ENCODE results near the gene POC1A.

DNA sequence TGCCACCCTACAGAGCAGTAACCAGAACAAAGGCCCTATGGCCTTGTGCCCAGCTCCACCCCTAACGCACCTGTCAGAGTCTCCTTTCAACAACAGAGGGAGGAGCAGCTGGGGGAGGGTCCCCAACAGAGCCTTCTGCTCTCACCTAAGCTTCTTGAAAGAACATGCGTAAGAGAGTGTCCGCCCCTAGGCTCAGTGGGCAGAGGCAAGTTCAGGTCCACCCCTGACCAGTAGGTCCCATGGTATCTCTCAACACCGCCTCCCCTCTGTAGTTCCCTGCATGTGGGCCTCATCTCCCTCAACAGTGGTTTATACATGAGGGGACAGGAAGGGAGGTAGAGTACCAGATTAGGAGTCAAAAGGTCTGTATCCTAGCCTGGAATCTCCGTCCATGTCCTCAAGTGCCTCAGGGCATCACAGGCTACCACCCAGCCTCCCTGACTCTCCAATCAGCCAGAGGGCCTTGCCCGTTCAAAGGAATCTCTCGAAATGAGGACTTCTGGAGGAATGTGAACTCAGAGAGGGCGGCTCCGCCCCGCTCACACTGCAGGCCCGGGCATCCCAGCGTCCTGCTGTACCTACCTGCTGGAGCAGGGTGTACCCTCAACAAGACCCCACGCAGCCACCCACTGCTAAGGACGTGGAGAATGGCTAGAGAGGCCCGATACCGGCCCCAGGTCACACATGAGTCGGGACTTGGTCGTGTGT lies 680 bp downstream of the POC1A start:
- TF ChIP-seq, protein P1, sequence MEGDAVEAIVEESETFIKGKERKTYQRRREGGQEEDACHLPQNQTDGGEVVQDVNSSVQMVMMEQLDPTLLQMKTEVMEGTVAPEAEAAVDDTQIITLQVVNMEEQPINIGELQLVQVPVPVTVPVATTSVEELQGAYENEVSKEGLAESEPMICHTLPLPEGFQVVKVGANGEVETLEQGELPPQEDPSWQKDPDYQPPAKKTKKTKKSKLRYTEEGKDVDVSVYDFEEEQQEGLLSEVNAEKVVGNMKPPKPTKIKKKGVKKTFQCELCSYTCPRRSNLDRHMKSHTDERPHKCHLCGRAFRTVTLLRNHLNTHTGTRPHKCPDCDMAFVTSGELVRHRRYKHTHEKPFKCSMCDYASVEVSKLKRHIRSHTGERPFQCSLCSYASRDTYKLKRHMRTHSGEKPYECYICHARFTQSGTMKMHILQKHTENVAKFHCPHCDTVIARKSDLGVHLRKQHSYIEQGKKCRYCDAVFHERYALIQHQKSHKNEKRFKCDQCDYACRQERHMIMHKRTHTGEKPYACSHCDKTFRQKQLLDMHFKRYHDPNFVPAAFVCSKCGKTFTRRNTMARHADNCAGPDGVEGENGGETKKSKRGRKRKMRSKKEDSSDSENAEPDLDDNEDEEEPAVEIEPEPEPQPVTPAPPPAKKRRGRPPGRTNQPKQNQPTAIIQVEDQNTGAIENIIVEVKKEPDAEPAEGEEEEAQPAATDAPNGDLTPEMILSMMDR (IDR thresholded peaks at IDR 0.05; ENCODE audit: insufficient read depth, low read depth, low read length), result no peak
- TF ChIP-seq EZH2 (IDR thresholded peaks at IDR 0.05; ENCODE audit: insufficient read depth, low read length), result no peak
